ENCODE measurements around the gene GTF2H2.
"Not testable (repeated sequence)": the region's sequence is repeated elsewhere in the genome, so short reads cannot be mapped to it uniquely, and the experiment has no call there.

DNA sequence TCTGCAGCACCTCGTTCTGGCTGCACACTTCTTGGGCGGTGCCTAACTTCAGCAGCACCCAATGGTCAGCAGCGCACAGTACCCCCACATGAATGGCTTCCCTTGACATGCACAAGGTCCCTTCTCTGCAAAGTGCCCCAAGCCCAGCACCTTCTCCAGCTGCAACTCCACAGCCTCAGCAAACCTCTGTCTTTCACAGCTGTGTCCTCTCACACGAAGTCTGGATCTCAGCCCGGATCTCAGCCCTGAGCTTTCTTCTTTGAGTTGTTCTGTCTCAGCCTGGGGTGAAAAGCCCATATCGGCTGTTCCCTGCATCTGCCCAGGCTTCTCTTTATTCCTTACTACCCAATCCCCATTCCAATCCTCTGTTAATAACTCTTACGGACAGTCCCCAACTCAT, 32.5 kb upstream of the GTF2H2 start:
- TF ChIP-seq, protein P1, sequence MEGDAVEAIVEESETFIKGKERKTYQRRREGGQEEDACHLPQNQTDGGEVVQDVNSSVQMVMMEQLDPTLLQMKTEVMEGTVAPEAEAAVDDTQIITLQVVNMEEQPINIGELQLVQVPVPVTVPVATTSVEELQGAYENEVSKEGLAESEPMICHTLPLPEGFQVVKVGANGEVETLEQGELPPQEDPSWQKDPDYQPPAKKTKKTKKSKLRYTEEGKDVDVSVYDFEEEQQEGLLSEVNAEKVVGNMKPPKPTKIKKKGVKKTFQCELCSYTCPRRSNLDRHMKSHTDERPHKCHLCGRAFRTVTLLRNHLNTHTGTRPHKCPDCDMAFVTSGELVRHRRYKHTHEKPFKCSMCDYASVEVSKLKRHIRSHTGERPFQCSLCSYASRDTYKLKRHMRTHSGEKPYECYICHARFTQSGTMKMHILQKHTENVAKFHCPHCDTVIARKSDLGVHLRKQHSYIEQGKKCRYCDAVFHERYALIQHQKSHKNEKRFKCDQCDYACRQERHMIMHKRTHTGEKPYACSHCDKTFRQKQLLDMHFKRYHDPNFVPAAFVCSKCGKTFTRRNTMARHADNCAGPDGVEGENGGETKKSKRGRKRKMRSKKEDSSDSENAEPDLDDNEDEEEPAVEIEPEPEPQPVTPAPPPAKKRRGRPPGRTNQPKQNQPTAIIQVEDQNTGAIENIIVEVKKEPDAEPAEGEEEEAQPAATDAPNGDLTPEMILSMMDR (IDR thresholded peaks at IDR 0.05): not testable (repeated sequence)
- TF ChIP-seq POLR2A (IDR thresholded peaks at IDR 0.05): not testable (repeated sequence)

Measured in uterus (tissue), 2 donors.